SK-N-SH (cell line): Measurements from ENCODE around the gene RNF40.

Source experiments
- CTCF ChIP-seq: fragments of 200-600 bp; sonication (generic); IDR thresholded peaks from 2 replicates; pipeline ENCODE4 v1.6.1; 2017; ENCODE audit warnings: antibody characterized with exemption, mild to moderate bottlenecking, moderate library complexity
- EP300 ChIP-seq, 2 experiments: IDR thresholded peaks; 2 replicates each; pipeline versions ENCODE4 v1.4.0 to v1.6.1; 2012; ENCODE audit warnings: borderline replicate concordance in 1 of 2, low read depth in 1 of 2, low read length in 1 of 2
- EZH2phosphoT487 ChIP-seq: fragments of 200-600 bp; sonication (generic); IDR thresholded peaks from 2 replicates; pipeline ENCODE4 v1.6.1; 2017; ENCODE audit warnings: low read depth, mixed run types, mild to moderate bottlenecking, antibody characterized with exemption, moderate library complexity, borderline replicate concordance
- POLR2AphosphoS5 ChIP-seq: IDR thresholded peaks from 2 replicates; pipeline ENCODE4 v1.6.1; 2012; ENCODE audit warnings: low read depth, low read length
- RCOR1 ChIP-seq: fragments of 150-350 bp; IDR thresholded peaks from 2 replicates; pipeline ENCODE4 v1.6.1; 2017; ENCODE audit warnings: antibody characterized with exemption, low read length
- USF2 ChIP-seq: fragments of 150-350 bp; IDR thresholded peaks from 2 replicates; pipeline ENCODE4 v1.6.1; 2017; ENCODE audit warnings: antibody characterized with exemption, low read length, low read depth, borderline replicate concordance
- YY1 ChIP-seq: IDR thresholded peaks from 2 replicates; pipeline ENCODE4 v1.4.0; 2012; ENCODE audit warnings: low read depth, mild to moderate bottlenecking

- no peak for TF ChIP-seq CTCF
- TF ChIP-seq EP300 (IDR thresholded peaks at IDR 0.05; ENCODE audit: borderline replicate concordance in 1 of 2, low read depth in 1 of 2, low read length in 1 of 2), result no peak
- no peak for TF ChIP-seq POLR2AphosphoS5
- TF ChIP-seq USF2, result no peak
- TF ChIP-seq EZH2phosphoT487, result no peak
- TF ChIP-seq YY1, result no peak
- TF ChIP-seq RCOR1, result no peak
Measured at GRCh38 chr16:30764086-30764485, 2.0 kb downstream of the RNF40 start.
